ENCODE results near the gene MEIOSIN. TPM values are rescaled to one million over a fixed set of nuclear protein-coding genes. Genes with fewer than 3 reads are reported as not detected.

The MEIOSIN gene
- total and polyA plus RNA-seq, 2 of the 13 experiments (the other 11 are each of a cell fraction or from before 2014, with no cell fraction given): not detected

GRCh38 chr19:45785781-45786532, 52.7 kb downstream of the MEIOSIN start (continued):
- TF ChIP-seq, protein P1, sequence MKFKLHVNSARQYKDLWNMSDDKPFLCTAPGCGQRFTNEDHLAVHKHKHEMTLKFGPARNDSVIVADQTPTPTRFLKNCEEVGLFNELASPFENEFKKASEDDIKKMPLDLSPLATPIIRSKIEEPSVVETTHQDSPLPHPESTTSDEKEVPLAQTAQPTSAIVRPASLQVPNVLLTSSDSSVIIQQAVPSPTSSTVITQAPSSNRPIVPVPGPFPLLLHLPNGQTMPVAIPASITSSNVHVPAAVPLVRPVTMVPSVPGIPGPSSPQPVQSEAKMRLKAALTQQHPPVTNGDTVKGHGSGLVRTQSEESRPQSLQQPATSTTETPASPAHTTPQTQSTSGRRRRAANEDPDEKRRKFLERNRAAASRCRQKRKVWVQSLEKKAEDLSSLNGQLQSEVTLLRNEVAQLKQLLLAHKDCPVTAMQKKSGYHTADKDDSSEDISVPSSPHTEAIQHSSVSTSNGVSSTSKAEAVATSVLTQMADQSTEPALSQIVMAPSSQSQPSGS (CRISPR knock-in tag; IDR thresholded peaks at IDR 0.05): no peak
- peak; percentile 60; the same call in 1 of the 2 replicates for TF ChIP-seq ZC3H13 (CRISPR knock-in tag; IDR thresholded peaks at IDR 0.05)
- TF ChIP-seq RBFOX2 (IDR thresholded peaks at IDR 0.05; ENCODE audit: low read depth, low read length): 0 out of 2 replicates have a peak, but pooled peaks have one; percentile 49
- no peak for TF ChIP-seq ZNF660 (CRISPR knock-in tag; IDR thresholded peaks at IDR 0.05; ENCODE audit: borderline replicate concordance, low read depth)
- TF ChIP-seq, protein P2, sequence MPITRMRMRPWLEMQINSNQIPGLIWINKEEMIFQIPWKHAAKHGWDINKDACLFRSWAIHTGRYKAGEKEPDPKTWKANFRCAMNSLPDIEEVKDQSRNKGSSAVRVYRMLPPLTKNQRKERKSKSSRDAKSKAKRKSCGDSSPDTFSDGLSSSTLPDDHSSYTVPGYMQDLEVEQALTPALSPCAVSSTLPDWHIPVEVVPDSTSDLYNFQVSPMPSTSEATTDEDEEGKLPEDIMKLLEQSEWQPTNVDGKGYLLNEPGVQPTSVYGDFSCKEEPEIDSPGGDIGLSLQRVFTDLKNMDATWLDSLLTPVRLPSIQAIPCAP (CRISPR knock-in tag; IDR thresholded peaks at IDR 0.05; ENCODE audit: low read depth): no peak
- TF ChIP-seq, protein P3, sequence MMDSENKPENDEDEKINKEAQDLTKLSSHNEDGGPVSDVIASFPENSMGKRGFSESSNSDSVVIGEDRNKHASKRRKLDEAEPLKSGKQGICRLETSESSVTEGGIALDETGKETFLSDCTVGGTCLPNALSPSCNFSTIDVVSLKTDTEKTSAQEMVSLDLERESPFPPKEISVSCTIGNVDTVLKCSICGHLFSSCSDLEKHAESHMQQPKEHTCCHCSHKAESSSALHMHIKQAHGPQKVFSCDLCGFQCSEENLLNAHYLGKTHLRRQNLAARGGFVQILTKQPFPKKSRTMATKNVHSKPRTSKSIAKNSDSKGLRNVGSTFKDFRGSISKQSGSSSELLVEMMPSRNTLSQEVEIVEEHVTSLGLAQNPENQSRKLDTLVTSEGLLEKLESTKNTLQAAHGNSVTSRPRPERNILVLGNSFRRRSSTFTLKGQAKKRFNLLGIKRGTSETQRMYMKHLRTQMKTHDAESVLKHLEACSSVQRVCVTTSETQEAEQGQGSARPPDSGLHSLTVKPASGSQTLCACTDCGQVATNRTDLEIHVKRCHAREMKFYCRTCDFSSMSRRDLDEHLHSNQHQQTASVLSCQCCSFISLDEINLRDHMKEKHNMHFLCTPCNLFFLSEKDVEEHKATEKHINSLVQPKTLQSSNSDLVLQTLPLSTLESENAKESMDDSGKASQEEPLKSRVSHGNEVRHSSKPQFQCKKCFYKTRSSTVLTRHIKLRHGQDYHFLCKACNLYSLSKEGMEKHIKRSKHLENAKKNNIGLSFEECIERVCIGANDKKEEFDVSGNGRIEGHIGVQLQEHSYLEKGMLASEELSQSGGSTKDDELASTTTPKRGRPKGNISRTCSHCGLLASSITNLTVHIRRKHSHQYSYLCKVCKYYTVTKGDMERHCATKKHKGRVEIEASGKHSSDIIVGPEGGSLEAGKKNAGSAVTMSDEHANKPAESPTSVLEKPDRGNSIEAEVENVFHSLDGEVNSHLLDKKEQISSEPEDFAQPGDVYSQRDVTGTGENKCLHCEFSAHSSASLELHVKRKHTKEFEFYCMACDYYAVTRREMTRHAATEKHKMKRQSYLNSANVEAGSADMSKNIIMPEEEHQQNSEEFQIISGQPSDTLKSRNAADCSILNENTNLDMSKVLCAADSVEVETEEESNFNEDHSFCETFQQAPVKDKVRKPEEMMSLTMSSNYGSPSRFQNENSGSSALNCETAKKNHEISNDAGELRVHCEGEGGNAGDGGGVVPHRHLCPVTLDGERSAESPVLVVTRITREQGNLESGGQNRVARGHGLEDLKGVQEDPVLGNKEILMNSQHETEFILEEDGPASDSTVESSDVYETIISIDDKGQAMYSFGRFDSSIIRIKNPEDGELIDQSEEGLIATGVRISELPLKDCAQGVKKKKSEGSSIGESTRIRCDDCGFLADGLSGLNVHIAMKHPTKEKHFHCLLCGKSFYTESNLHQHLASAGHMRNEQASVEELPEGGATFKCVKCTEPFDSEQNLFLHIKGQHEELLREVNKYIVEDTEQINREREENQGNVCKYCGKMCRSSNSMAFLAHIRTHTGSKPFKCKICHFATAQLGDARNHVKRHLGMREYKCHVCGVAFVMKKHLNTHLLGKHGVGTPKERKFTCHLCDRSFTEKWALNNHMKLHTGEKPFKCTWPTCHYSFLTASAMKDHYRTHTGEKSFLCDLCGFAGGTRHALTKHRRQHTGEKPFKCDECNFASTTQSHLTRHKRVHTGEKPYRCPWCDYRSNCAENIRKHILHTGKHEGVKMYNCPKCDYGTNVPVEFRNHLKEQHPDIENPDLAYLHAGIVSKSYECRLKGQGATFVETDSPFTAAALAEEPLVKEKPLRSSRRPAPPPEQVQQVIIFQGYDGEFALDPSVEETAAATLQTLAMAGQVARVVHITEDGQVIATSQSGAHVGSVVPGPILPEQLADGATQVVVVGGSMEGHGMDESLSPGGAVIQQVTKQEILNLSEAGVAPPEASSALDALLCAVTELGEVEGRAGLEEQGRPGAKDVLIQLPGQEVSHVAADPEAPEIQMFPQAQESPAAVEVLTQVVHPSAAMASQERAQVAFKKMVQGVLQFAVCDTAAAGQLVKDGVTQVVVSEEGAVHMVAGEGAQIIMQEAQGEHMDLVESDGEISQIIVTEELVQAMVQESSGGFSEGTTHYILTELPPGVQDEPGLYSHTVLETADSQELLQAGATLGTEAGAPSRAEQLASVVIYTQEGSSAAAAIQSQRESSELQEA (CRISPR knock-in tag; IDR thresholded peaks at IDR 0.05; ENCODE audit: not compliant biosample characterization): no peak
- TF ChIP-seq CEBPG (CRISPR knock-in tag; IDR thresholded peaks at IDR 0.05): no peak
- TF ChIP-seq BRF2 (CRISPR knock-in tag; IDR thresholded peaks at IDR 0.05): no peak
- TF ChIP-seq SNRNP70 (IDR thresholded peaks at IDR 0.05; ENCODE audit: low read depth, low read length): no peak
- no peak for TF ChIP-seq KMT2B (CRISPR knock-in tag; IDR thresholded peaks at IDR 0.05)
- TF ChIP-seq ZNF75D (CRISPR knock-in tag; IDR thresholded peaks at IDR 0.05; ENCODE audit: borderline replicate concordance): no peak
- TF ChIP-seq TSC22D2 (CRISPR knock-in tag; IDR thresholded peaks at IDR 0.05; ENCODE audit: borderline replicate concordance): no peak
- TF ChIP-seq SMARCC2 (IDR thresholded peaks at IDR 0.05): no peak
- no peak for TF ChIP-seq GATA4 (IDR thresholded peaks at IDR 0.05; ENCODE audit: borderline replicate concordance, low read depth)
- TF ChIP-seq, protein P4, sequence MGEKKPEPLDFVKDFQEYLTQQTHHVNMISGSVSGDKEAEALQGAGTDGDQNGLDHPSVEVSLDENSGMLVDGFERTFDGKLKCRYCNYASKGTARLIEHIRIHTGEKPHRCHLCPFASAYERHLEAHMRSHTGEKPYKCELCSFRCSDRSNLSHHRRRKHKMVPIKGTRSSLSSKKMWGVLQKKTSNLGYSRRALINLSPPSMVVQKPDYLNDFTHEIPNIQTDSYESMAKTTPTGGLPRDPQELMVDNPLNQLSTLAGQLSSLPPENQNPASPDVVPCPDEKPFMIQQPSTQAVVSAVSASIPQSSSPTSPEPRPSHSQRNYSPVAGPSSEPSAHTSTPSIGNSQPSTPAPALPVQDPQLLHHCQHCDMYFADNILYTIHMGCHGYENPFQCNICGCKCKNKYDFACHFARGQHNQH (CRISPR knock-in tag; IDR thresholded peaks at IDR 0.05): no peak
- no peak for TF ChIP-seq ZNF776 (CRISPR knock-in tag; IDR thresholded peaks at IDR 0.05)
- no peak for TF ChIP-seq ZNF850 (CRISPR knock-in tag; conservative IDR thresholded peaks at IDR 0.05)

Measured in HepG2 (cell line).